OCI-LY3 (cell line): ENCODE measurements around the gene OPCML.

ENCODE experiments used
- H2AFZ ChIP-seq: fragments of 200-600, 300-600 bp; shearing (Covaris generic); 2 replicates; pipeline ENCODE4 v1.6.0; 2014; ENCODE audit warnings: antibody characterized with exemption, low read depth, low read length
- H3K27ac ChIP-seq: fragments of 200-600, 300-600 bp; sonication (generic); 2 replicates; pipeline ENCODE4 v1.5.1; 2014; ENCODE audit warnings: mild to moderate bottlenecking, low read length, moderate library complexity, mixed read lengths
- H3K27me3 ChIP-seq: fragments of 200-600, 300-600 bp; sonication (generic); 2 replicates; pipeline ENCODE4 v1.6.1; 2014; ENCODE audit warnings: low read depth, low read length, mixed read lengths
- H3K36me3 ChIP-seq: fragments of 200-600, 300-600 bp; sonication (generic); replicated peaks from 2 replicates; pipeline ENCODE3; 2014; ENCODE audit warnings: low read depth, low read length, mixed read lengths
- H3K4me1 ChIP-seq: fragments of 300-600, 200-600 bp; sonication (generic); 2 replicates; pipeline ENCODE4 v1.6.1; 2014; ENCODE audit warnings: low read length, mixed read lengths
- H3K4me2 ChIP-seq: fragments of 200-600, 300-600 bp; sonication (generic); 2 replicates; pipeline ENCODE4 v1.6.1; 2014; ENCODE audit warnings: low read length, mixed read lengths
- H3K4me3 ChIP-seq: fragments of 300-600, 200-600 bp; sonication (generic); 2 replicates; pipeline ENCODE4 v1.5.1; 2014; ENCODE audit warnings: antibody characterized with exemption, mild to moderate bottlenecking, low read length, moderate library complexity
- H3K79me2 ChIP-seq: fragments of 300-600, 200-600 bp; shearing (Covaris generic); 2 replicates; pipeline ENCODE4 v1.6.1; 2014; ENCODE audit warnings: mild to moderate bottlenecking, low read length, mixed read lengths
- H3K9ac ChIP-seq: fragments of 300-600, 200-600 bp; shearing (Covaris generic); 2 replicates; pipeline ENCODE4 v1.6.0; 2014; ENCODE audit warnings: mild to moderate bottlenecking, low read length, moderate library complexity
- H3K9me3 ChIP-seq: fragments of 200-600, 300-600 bp; shearing (Covaris generic); 2 replicates; pipeline ENCODE4 v1.6.1; 2014; ENCODE audit warnings: low read length, mixed read lengths; ENCODE audit not compliant: insufficient read depth
- H4K20me1 ChIP-seq: fragments of 200-600, 300-600 bp; sonication (generic); 2 replicates; pipeline ENCODE4 v1.6.1; 2016; ENCODE audit warnings: low read length, mixed read lengths; ENCODE audit not compliant: insufficient read depth
- CTCF ChIP-seq: fragments of 200-600, 300-600 bp; sonication (generic); IDR thresholded peaks from 2 replicates; pipeline ENCODE4 v1.5.1; 2014; ENCODE audit warnings: antibody characterized with exemption, low read length, low read depth
- EZH2phosphoT487 ChIP-seq: fragments of 200-600 bp; shearing (Covaris generic); IDR thresholded peaks from 2 replicates; pipeline ENCODE4 v1.6.1; 2018; ENCODE audit warnings: antibody characterized with exemption, mixed run types, low read depth

Gene OPCML

GRCh38 chr11:132913886-132914285 is 618.4 kb downstream of the OPCML start:
- no peaks in the 10 kb centered on the region for H3K79me2 ChIP-seq
- no peaks in the 10 kb centered on the region for H3K36me3 ChIP-seq
- no peak overlapping the region for H3K4me2 ChIP-seq
- H3K4me3 ChIP-seq = no peak overlapping the region
- H3K9me3 ChIP-seq = no peaks in the 10 kb centered on the region
- TF ChIP-seq CTCF (no peak), EZH2phosphoT487 (no peak)
- H4K20me1 ChIP-seq = no peaks in the 10 kb centered on the region
- H3K4me1 ChIP-seq = no peaks in the 10 kb centered on the region
- no peaks in the 10 kb centered on the region for H3K27me3 ChIP-seq
- no peak overlapping the region for H3K9ac ChIP-seq
- H3K27ac ChIP-seq = no peak overlapping the region
- no peak overlapping the region for H2AFZ ChIP-seq

GRCh38 chr11:132913295-132913694 is 619.0 kb downstream of the OPCML start:
- H3K27ac ChIP-seq = no peak overlapping the region
- no peak overlapping the region for H3K9ac ChIP-seq
- H3K4me2 ChIP-seq = no peak overlapping the region
- no peaks in the 10 kb centered on the region for H3K9me3 ChIP-seq
- H3K36me3 ChIP-seq = no peaks in the 10 kb centered on the region
- no peak overlapping the region for H2AFZ ChIP-seq
- H3K79me2 ChIP-seq = no peaks in the 10 kb centered on the region
- no peaks in the 10 kb centered on the region for H3K27me3 ChIP-seq
- no peak overlapping the region for H3K4me3 ChIP-seq
- H3K4me1 ChIP-seq = no peaks in the 10 kb centered on the region
- H4K20me1 ChIP-seq = no peaks in the 10 kb centered on the region
- TF ChIP-seq CTCF (no peak), EZH2phosphoT487 (no peak)

- Histone ChIP-seq H3K9ac (no peak overlapping the region), H3K27ac (no peak overlapping the region), H3K79me2 (no peaks in the 10 kb centered on the region), H3K27me3 (no peaks in the 10 kb centered on the region), H3K9me3 (no peaks in the 10 kb centered on the region), H3K36me3 (no peaks in the 10 kb centered on the region), H3K4me1 (no peaks in the 10 kb centered on the region), H3K4me3 (no peak overlapping the region), H3K4me2 (no peak overlapping the region), H4K20me1 (no peaks in the 10 kb centered on the region), H2AFZ (no peak overlapping the region)
- no peak for TF ChIP-seq CTCF
- no peak for TF ChIP-seq EZH2phosphoT487
These were observed 621.1 kb downstream of the OPCML start for GRCh38 chr11:132911186-132911585.

GRCh38 chr11:132910011-132910760 is 622.1 kb downstream of the OPCML start:
- no peak for TF ChIP-seq CTCF
- TF ChIP-seq EZH2phosphoT487 = no peak
- H3K36me3 ChIP-seq = no peaks in the 10 kb centered on the region
- no peaks in the 10 kb centered on the region for H3K79me2 ChIP-seq
- no peaks in the 10 kb centered on the region for H4K20me1 ChIP-seq
- H2AFZ ChIP-seq = no peak overlapping the region
- H3K4me1 ChIP-seq = no peaks in the 10 kb centered on the region
- H3K4me3 ChIP-seq = no peak overlapping the region
- H3K27me3 ChIP-seq = no peaks in the 10 kb centered on the region
- no peak overlapping the region for H3K4me2 ChIP-seq
- H3K9me3 ChIP-seq = no peaks in the 10 kb centered on the region
- no peak overlapping the region for H3K27ac ChIP-seq
- H3K9ac ChIP-seq = no peak overlapping the region
